Stimulated activated CD4-positive, alpha-beta T cell treated with anti-CD3 and anti-CD28 coated beads, Interleukin-4, amount 100 ng/mL, for 48 hours (primary cell): ENCODE data around the gene MACO1.
"Not testable (repeated sequence)": the region's sequence is repeated elsewhere in the genome, so short reads cannot be mapped to it uniquely, and the experiment has no call there.

Experiments used
- DNase-seq, 2 donors: peaks; one replicate each; pipeline ENCODE4 v3.0.0-alpha.2; 2020; ENCODE audit warnings: low read depth in 2 of 2

MACO1 gene

GRCh38 chr1:25487628-25488027 lies 56.9 kb downstream of the MACO1 start:
- DNase-seq, result peak in 1 of 2 donors; percentile 37

DNA sequence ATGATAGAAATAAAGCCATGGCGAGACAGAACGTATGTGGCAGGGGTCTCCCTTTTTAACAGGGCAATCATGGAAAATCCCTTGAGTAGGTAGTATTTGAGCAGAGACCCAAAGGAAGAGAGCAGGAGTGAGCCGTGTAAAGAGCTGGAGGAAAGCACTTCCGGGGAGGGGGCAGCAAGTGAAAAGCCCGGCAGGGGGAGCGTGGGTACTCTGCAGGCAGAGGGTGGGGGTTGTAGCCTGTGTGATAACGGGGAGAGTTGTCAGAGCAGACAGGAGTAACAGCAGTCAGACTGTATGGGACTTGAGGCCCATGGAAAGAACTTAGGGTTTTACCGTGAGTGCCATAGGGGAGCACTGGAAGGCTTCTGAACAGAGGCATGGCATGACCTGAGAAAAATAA lies 61.6 kb downstream of the MACO1 start:
- no peak for DNase-seq

DNA sequence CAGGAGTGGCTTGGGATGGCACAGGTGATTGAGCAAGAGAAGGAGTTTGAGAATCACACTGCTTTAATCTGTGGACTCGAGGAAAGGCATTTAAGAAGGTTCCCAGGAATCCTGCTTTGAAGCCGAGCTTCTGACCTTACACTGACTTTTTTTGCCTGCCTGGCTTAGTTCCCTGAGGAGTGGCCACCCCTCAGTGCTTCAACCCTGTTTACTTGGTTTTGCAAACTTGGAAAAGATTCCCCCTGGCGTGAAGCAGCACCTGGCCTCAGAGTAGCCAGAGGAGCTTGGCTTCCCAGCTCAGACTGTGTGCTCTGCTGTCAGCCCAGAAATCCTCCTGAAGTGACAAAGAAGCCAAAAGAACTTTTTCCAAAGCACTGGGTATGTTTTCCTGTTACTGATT lies 64.3 kb downstream of the MACO1 start:
- no peak for DNase-seq

DNA sequence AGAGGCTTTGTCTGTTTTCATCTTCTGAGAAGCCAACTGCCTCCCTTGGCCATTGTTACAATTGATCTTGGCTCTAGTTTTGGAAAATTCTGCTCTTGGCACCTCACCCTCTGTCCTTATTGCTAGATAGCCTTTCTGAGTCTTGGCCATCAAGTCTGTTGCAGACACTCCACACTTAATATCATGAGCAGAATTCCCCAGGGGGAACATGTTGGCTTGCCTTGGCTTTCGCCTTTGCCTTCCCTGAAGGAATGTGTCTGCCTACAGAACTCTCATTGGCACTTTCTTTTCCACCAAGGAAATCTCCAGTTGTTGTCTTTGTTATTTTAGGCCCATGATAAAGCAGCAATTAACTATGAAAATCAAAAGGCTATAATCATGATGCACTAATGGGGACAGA lies 70.0 kb downstream of the MACO1 start:
- no peak for DNase-seq

DNA sequence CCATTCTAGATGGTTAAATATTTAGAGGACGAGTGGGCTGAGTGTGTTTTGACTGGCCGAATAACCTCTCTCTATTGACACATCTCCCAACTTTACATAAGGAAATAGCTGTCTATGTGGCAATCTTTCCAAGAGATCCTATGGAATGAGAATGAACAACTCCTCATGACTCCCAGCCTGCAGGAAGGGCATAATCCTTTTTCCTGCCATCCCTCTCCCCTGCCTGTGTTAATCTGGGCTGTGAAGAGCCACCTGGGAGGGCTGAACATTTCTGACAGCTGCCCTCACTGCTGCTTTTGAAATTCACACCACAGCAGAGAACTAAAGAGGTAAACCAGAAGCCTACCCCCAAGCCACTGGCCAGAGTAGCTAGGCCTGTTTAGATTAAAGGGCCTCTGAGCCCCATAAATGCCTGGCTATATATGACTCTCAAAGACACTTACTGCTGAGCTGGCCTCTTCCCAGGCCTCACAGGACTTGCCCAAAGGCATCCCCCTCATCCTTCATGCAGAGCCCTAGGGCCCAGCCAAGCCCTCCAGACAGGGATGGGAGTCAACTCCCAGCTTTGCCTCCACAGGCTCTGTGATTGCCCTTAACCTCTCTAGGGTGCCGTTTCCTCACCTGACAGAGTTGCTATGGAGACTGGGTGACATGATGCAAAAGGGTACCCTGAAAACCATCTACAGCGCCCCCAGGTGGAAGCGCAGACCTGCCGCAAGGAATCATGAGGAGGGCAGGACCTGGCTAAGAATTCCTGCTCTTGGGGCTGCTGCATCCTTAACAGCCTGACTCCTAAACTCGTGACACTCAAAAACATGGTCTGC lies 70.8 kb downstream of the MACO1 start:
- DNase-seq, result peak; percentile 11 to 12

- no peak for DNase-seq
Measured at GRCh38 chr1:25502957-25503356, 72.3 kb downstream of the MACO1 start.

DNA sequence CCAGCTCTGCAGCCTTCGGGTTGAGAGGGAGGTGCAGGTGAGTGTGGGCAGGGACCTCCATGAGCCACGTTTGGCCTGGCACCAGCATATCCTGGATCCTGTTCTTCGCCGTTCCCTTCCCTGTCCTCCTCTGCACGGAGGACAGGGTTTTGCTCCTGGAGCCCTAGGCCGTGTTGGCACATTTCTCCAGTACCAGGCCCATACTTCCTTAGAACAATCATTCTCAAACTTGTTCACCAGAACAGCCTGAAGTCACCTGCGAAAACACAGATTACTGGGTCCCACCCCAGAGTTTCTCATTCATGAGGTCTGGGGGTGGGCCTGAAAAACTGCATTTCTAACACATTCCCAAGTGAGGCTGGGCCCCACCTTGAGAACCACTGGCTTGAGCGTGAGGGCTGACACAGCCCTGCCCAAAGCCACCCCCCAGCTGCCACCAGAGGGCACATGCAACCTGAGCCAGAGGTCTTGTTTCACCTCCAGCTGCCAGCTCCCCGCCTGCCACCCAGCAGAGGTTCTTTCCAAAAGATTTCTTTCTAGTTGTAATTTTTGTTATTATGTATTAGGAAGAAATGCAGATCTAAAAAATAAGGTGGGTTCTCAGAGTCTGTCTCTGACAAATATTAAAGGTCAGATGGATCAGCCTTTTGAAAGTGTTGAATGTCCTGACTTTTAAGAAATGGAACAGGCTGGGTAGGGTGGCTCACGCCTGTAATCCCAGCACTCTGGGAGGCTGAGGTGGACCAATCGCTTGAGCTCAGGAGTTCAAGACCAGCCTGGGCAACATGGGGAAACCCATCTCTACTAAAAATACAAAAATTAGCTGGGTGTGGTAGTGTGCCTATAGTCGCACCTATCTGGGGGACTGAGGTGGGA lies 73.1 kb downstream of the MACO1 start:
- DNase-seq, result peak; percentile 51

DNA sequence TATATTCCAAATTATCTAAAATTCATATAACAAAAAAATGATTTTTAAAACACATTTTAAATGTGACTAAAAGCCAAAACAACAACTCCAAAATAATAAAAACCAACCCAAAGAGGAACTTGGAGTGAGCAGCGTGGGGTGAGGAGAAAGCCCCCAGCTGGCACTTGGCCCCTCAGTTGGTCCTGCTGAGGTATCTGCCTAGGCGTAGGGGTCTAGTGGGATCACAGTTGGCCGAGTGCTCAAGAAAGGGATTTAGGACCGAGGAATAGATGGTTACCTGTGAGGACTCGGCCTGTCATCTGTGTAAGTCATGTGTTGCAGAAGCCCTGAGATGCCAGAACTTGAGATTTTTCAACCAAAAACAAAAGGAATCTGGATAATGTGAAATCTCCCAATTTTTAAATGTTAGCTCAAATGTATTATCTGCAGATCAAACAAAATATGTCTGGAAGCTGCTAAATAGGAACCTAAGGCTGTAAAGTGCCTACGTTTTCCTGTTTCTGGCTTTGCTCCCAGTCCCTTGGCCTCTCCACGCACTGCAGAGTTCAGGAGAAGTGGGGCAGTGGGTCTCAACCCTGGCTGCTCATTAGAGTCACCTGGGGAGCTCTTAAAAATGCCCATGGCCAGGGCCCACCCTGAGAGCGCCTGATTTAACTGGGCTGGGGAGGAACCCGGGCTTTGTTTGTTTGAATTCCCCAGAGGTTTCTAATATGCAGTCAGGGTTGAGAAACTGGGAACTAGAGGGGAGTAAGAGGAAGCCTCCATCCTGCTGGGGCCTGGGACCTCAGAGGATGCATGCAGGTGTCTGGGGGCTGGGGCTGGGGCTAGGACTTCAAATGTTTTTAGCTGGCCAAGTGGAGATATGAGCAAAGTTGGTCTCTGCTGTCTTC lies 74.3 kb downstream of the MACO1 start:
- DNase-seq, result no peak

GRCh38 chr1:25505656-25506385 lies 75.1 kb downstream of the MACO1 start:
- DNase-seq, result no peak

GRCh38 chr1:25506566-25507463 lies 76.1 kb downstream of the MACO1 start:
- not testable (repeated sequence) for DNase-seq

GRCh38 chr1:25513666-25514065 lies 83.0 kb downstream of the MACO1 start:
- no peak for DNase-seq

GRCh38 chr1:25515033-25515432 lies 84.3 kb downstream of the MACO1 start:
- no peak for DNase-seq

- no peak for DNase-seq
Measured at GRCh38 chr1:25516686-25517085, 86.0 kb downstream of the MACO1 start.

DNA sequence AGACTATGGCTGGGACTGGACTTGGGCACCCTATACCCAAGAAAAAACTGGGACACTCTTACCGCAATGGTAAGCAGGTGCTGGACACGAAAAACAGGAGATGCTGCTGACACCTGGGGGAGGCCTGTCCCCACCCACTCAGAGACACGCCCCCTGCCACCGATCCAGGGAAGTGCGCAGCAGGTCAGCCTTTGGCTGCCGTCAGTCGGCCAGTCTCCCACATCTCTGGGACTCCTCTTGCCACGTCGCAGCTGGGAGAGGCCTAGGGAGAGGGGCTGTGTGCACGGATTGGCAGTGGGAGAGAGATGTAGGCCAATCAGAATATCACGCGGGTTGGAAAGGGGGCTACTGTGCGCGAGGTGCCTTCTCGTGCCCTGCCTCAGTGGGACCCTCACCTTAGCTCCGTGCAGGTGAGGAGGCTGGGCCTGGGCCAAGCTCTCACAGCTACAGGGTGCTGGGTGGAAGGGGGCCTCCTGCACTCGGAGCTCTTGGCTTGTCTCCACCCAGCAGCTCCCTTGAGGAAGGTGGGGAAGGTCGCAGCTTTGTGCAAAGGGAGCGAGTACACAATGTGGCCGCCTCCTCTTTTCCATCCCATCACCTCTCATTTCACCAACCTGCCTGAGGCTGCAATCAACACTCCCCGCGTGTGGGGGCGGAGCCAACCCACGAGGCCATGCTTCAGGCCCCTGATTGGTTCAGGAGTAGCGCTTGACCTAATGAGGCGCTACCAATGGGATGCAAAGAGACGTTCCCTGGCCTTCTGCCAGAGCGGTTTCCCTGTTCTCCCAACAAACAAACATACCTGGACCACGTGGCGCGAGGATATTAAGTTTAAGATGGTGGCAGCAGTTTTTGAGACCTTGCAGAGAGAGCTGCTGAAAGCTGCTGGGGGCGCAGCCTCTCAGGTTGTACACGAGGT lies 87.0 kb downstream of the MACO1 start:
- no peak for DNase-seq

DNA sequence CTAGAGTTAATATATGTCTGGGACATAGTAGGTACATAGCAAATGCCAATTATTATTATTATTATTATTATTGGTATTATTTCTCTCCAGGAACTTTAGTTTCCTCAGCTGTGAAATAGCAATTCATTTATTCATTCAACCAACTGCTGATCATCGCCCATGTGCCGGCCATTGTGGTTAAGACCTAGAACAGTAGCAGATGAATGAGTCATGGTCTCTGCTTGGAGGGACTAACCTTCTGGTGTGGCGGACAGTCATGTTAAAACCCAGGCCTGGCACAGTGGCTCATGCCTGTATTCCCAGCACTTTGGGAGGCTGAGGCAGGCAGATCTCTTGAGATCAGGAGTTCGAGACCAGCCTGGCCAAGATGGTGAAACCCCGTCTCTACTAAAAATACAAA lies 88.9 kb downstream of the MACO1 start:
- no peak for DNase-seq

DNA sequence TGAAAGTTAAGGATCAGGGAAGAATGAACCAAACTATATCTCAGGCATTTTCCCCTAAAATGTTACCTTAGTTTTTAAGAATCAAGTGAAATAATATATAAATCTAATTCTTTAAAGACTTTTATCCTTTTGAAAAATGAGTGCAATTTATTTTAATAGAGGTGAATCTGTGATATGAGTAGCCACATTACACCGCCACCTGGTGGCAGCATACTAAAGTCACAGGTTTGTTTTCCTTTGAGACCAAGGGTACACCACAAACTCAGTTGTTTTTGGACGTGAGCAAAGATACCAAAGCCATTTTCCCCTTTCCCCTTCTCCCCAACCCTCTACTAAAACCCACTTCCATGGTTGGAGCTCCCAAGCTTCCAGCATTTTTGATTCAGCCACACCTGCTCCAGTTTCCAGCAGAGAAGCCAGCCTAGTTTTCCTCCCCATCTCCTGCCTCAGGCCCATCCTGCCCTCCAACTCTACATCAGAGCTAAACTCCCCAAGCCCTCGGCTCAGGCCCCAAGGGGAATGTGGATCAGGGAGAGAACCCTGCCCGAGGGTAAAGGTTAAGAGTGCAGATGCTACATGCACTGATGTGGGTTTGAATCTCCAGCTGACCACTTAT lies 89.9 kb downstream of the MACO1 start:
- peak; percentile 62 to 69 for DNase-seq

DNA sequence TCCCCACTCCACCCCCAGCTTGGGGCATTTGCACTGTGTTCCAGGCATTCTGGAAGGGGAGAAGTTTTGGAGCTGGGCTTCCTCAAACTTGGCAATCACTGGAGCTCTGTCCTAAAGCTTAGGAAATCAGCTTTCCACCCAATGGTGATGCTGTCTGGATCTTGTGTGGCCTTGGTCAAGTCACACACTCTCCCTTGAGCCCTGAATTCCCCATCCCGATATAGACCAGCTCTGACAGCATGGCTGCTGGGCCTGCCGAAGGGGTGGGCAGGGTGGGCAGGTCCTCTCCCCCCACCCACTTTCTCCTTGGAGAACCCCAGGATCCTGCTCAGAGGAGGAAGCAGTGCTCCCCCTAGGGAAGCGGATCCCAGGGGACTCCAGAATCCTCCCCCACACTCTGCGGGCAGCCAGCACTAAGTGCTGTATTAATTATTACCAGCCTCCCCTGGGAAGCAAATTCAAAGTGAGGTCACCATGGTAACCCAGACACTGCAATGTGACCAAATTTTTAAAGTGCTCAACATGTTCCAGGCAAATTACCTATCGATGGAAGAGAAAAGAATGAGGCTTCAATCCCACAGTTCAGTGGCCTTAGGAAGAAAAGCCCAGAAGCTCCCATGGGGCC lies 91.4 kb downstream of the MACO1 start:
- DNase-seq, result no peak

DNA sequence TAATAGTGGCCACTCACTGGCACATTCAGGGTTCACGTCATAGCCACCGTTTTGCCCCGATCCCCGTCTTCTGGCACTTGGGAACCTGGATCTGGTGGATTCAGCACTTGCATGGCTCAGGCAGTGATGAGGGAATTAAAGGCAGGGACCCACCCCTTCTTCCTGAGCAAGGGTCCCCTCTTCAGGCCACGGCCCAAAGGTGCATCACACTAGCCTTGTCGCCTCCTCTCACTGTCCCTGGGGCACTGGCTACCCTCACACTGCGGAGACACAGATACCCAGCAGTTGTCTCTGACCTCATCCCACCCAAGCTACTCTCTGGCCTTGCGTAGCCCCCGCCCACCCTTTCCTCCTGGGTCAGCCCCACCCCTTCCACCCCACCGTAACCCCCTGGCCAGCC lies 92.8 kb downstream of the MACO1 start:
- no peak for DNase-seq
